ENCODE data around the gene CEP68. TPM values are rescaled to one million over a fixed set of nuclear protein-coding genes. Genes with fewer than 3 reads are reported as not detected.

CEP68 gene
- total RNA-seq, 2 experiments from 2014 or later: 6.0 to 7.3 TPM

GRCh38 chr2:65022189-65022588, 34.0 kb upstream of the CEP68 start:
- Mint-ChIP-seq H3K4me1 (ENCODE audit: low read depth) (no peaks in the 10 kb centered on the region), H3K36me3 (ENCODE audit: low read depth) (peaks cover 25% of the 10 kb centered on the region), H3K27ac (no peak overlapping the region), H3K27me3 (ENCODE audit: low read depth) (no peaks in the 10 kb centered on the region), H3K4me3 (no peak overlapping the region), H3K9me3 (no peaks in the 10 kb centered on the region)
- no peak for DNase-seq
- intact Hi-C loops (cut with micrococcal nuclease): no loop called here
- CTCF ChIA-PET: no interaction called here

GRCh38 chr2:65023742-65024141, 32.5 kb upstream of the CEP68 start:
- no peak overlapping the region for H3K4me3 Mint-ChIP-seq

GRCh38 chr2:65024149-65024829, 31.9 kb upstream of the CEP68 start:
- Mint-ChIP-seq H3K9me3 (no peaks in the 10 kb centered on the region), H3K27me3 (ENCODE audit: low read depth) (no peaks in the 10 kb centered on the region), H3K4me1 (ENCODE audit: low read depth) (no peaks in the 10 kb centered on the region), H3K36me3 (ENCODE audit: low read depth) (peaks cover 6% of the 10 kb centered on the region), H3K4me3 (no peak overlapping the region), H3K27ac (no peak overlapping the region)
- CTCF ChIA-PET: no interaction called here
- DNase-seq: no peak
- intact Hi-C loops (cut with micrococcal nuclease): no loop called here

More at GRCh38 chr2:65023742-65024141, 32.5 kb upstream of the CEP68 start:
- H3K27ac Mint-ChIP-seq: no peak overlapping the region
- CTCF ChIA-PET: interaction anchor here (1.2 kb wide), 1 partner anchor 27 kb away, joined by 3 read pairs; no protein-coding TSS in a partner anchor
- H3K4me1 Mint-ChIP-seq (ENCODE audit: low read depth): no peaks in the 10 kb centered on the region
- intact Hi-C loops (cut with micrococcal nuclease): no loop called here
- no peaks in the 10 kb centered on the region for H3K9me3 Mint-ChIP-seq
- H3K27me3 Mint-ChIP-seq (ENCODE audit: low read depth): no peaks in the 10 kb centered on the region
- H3K36me3 Mint-ChIP-seq (ENCODE audit: low read depth): peaks cover 12% of the 10 kb centered on the region
- no peak for DNase-seq

GRCh38 chr2:65025453-65026123, 30.6 kb upstream of the CEP68 start:
- intact Hi-C loops (cut with micrococcal nuclease): no loop called here
- CTCF ChIA-PET: no interaction called here
- Mint-ChIP-seq H3K4me3 (no peak overlapping the region), H3K9me3 (no peaks in the 10 kb centered on the region), H3K27ac (no peak overlapping the region), H3K27me3 (ENCODE audit: low read depth) (no peaks in the 10 kb centered on the region), H3K36me3 (ENCODE audit: low read depth) (peaks cover 6% of the 10 kb centered on the region), H3K4me1 (ENCODE audit: low read depth) (peaks cover 2% of the 10 kb centered on the region)
- DNase-seq: no peak

GRCh38 chr2:65026154-65026553, 30.1 kb upstream of the CEP68 start:
- no peaks in the 10 kb centered on the region for H3K27me3 Mint-ChIP-seq (ENCODE audit: low read depth)
- CTCF ChIA-PET: no interaction called here
- H3K9me3 Mint-ChIP-seq: no peaks in the 10 kb centered on the region
- H3K4me3 Mint-ChIP-seq: no peak overlapping the region
- peaks cover 6% of the 10 kb centered on the region for H3K36me3 Mint-ChIP-seq (ENCODE audit: low read depth)
- DNase-seq: no peak
- H3K27ac Mint-ChIP-seq: no peak overlapping the region
- peaks cover 8% of the 10 kb centered on the region for H3K4me1 Mint-ChIP-seq (ENCODE audit: low read depth)
- intact Hi-C loops (cut with micrococcal nuclease): no loop called here

GRCh38 chr2:65026704-65027464, 29.3 kb upstream of the CEP68 start:
- CTCF ChIA-PET: no interaction called here
- H3K27me3 Mint-ChIP-seq (ENCODE audit: low read depth): no peaks in the 10 kb centered on the region
- H3K27ac Mint-ChIP-seq: no peak overlapping the region
- H3K4me3 Mint-ChIP-seq: no peak overlapping the region
- intact Hi-C loops (cut with micrococcal nuclease): no loop called here
- H3K36me3 Mint-ChIP-seq (ENCODE audit: low read depth): peaks cover 3% of the 10 kb centered on the region
- DNase-seq: no peak
- peaks cover 15% of the 10 kb centered on the region for H3K4me1 Mint-ChIP-seq (ENCODE audit: low read depth)
- H3K9me3 Mint-ChIP-seq: no peaks in the 10 kb centered on the region

- Mint-ChIP-seq H3K27ac (no peak overlapping the region), H3K9me3 (no peaks in the 10 kb centered on the region), H3K4me1 (ENCODE audit: low read depth) (peaks cover 23% of the 10 kb centered on the region), H3K36me3 (ENCODE audit: low read depth) (peaks cover 2% of the 10 kb centered on the region), H3K27me3 (ENCODE audit: low read depth) (no peaks in the 10 kb centered on the region), H3K4me3 (no peak overlapping the region)
- no peak for DNase-seq
- intact Hi-C loops (cut with micrococcal nuclease): no loop called here
- CTCF ChIA-PET: no interaction called here
Measured at GRCh38 chr2:65027616-65028244, 28.5 kb upstream of the CEP68 start.

GRCh38 chr2:65030476-65031332, 25.5 kb upstream of the CEP68 start:
- intact Hi-C loops (cut with micrococcal nuclease): loop anchor here (1.0 kb wide), 1 partner anchor 84 kb away; no protein-coding TSS in a partner anchor
- peaks cover 23% of the 10 kb centered on the region for H3K4me1 Mint-ChIP-seq (ENCODE audit: low read depth)
- no peaks in the 10 kb centered on the region for H3K9me3 Mint-ChIP-seq
- H3K36me3 Mint-ChIP-seq (ENCODE audit: low read depth): no peaks in the 10 kb centered on the region
- H3K27ac Mint-ChIP-seq: no peak overlapping the region
- CTCF ChIA-PET: interaction anchor here (0.9 to 6.0 kb wide), 5 partner anchors 10 to 112 kb away, joined by 3 to 77 read pairs (median 3); no protein-coding TSS in a partner anchor
- H3K4me3 Mint-ChIP-seq: no peak overlapping the region
- DNase-seq: no peak
- H3K27me3 Mint-ChIP-seq (ENCODE audit: low read depth): no peaks in the 10 kb centered on the region

GRCh38 chr2:65031341-65032018, 24.7 kb upstream of the CEP68 start:
- H3K4me1 Mint-ChIP-seq (ENCODE audit: low read depth): peaks cover 23% of the 10 kb centered on the region

GRCh38 chr2:65032019-65032975, 23.9 kb upstream of the CEP68 start:
- intact Hi-C loops (cut with micrococcal nuclease): loop anchor here (2.0 kb wide), 1 partner anchor 43 kb away; the partner anchor contains the start of gene SLC1A4
- DNase-seq: no peak
- H3K9me3 Mint-ChIP-seq: no peaks in the 10 kb centered on the region
- peaks cover 23% of the 10 kb centered on the region for H3K4me1 Mint-ChIP-seq (ENCODE audit: low read depth)
- H3K27me3 Mint-ChIP-seq (ENCODE audit: low read depth): no peaks in the 10 kb centered on the region
- no peaks in the 10 kb centered on the region for H3K36me3 Mint-ChIP-seq (ENCODE audit: low read depth)
- CTCF ChIA-PET: interaction anchor here (0.5 to 6.0 kb wide), 6 partner anchors 11 to 902 kb away, joined by 3 to 77 read pairs (median 4); no protein-coding TSS in a partner anchor
- H3K4me3 Mint-ChIP-seq: no peak overlapping the region
- no peak overlapping the region for H3K27ac Mint-ChIP-seq

More at GRCh38 chr2:65031341-65032018, 24.7 kb upstream of the CEP68 start:
- CTCF ChIA-PET: interaction anchor here (1.0 to 6.0 kb wide), 6 partner anchors 11 to 113 kb away, joined by 3 to 77 read pairs (median 4); no protein-coding TSS in a partner anchor
- intact Hi-C loops (cut with micrococcal nuclease): loop anchor here (1.0 to 2.0 kb wide), 2 partner anchors 43 to 85 kb away; partner anchors contain the start of gene SLC1A4
- no peaks in the 10 kb centered on the region for H3K9me3 Mint-ChIP-seq
- H3K4me3 Mint-ChIP-seq: no peak overlapping the region
- H3K27ac Mint-ChIP-seq: no peak overlapping the region
- no peaks in the 10 kb centered on the region for H3K27me3 Mint-ChIP-seq (ENCODE audit: low read depth)
- no peaks in the 10 kb centered on the region for H3K36me3 Mint-ChIP-seq (ENCODE audit: low read depth)
- DNase-seq: peak; percentile 18
